Stimulated activated CD4-positive, alpha-beta T cell treated with anti-CD3 and anti-CD28 coated beads, Interleukin-4, amount 100 ng/mL, for 24 hours (primary cell): ENCODE data around the gene ZBTB4.

Source experiments
- DNase-seq: peaks from one replicate; pipeline ENCODE4 v3.0.0-alpha.2; 2020

The ZBTB4 gene

DNA sequence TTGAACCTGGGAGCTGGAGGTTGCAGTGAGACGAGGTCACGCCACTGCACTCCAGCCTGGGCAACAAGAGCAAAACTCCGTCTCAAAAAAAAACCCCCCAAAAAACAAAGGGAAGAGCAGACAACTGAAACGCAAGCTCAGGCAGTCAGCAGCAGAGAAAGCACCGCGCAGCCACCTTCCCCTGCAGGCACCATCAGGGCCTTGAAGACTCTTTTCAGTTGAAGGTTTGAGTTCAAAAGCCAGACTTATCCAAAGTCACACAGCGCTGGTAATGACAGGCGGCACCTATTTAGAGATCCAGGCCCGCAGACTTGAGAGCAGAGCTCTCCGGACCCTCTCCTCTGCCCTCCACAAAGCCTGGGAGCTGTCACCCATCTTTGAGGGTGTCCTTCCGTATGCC lies 11.1 kb downstream of the ZBTB4 start:
- no peak for DNase-seq

DNA sequence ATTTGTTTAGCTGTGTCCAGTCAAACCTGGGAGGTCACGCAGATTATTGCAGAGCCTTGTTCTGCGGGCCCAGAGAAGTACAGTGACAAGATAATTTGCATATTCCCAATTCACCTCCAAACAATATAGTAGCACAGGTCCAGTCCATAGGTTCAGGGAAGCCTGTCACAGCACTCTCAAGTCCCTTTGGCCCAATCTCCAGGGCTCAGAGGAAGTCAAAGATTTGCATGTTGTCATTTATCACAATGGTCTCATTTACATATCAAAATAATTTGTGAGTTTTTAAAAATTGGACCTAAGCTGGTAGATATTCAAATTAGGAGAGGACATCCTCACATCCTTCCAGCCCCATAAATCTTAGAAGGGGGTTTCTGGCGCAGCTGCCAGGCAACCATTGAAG lies 11.9 kb downstream of the ZBTB4 start:
- DNase-seq, result no peak

GRCh38 chr17:7466639-7467341 lies 12.6 kb downstream of the ZBTB4 start:
- DNase-seq, result no peak

DNA sequence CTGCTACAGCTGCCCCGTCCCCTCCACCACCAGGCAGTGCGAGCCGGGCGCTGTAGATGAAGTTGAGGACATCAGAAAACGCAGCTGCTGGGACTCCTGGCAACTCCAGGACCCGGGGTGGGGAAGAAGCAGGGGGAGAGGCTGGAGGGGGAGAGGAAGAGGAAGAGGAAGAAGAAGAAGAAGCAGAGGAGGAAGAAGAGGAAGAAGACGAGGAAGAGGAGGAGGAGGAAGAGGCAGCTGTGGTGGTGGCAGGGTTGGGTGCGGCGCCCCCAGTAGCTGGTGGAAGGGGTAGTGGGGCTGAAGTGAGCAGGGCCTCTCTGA lies 13.2 kb downstream of the ZBTB4 start:
- DNase-seq, result no peak

DNA sequence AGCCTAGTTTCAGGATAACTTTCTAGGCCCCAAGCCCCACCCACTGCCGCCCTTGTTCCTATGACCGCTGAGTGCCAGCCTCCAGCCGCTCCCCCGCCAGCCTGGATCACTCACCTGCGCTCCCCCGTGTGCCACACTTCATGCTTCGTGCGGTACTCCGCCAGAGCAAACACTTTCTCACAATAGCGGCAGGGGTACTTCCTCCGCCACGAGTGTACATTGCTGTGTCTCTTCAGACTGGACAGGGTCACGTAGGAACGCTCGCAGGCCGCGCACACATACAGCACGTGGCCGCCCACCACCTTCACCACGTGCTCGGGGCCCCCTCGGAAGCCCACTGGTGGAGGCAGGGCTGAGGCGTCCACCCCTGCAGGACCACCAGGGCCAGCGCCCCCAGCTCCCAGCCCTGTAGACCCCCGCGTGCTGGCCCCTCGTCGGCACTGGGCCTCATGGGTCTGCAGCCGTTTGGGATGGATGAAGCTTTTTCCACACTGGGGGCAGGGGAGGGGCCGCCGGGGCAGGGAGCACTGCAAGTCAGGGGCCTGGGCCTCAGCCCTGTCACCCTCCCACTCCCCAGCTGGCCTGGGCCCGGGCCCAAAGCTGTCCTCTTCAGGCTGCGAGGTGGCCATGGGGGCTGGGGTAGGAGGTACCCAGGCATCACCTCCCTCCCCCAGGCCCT lies 13.7 kb downstream of the ZBTB4 start:
- DNase-seq, result no peak

- no peak for DNase-seq
These were observed 15.3 kb downstream of the ZBTB4 start for GRCh38 chr17:7464081-7464480.

DNA sequence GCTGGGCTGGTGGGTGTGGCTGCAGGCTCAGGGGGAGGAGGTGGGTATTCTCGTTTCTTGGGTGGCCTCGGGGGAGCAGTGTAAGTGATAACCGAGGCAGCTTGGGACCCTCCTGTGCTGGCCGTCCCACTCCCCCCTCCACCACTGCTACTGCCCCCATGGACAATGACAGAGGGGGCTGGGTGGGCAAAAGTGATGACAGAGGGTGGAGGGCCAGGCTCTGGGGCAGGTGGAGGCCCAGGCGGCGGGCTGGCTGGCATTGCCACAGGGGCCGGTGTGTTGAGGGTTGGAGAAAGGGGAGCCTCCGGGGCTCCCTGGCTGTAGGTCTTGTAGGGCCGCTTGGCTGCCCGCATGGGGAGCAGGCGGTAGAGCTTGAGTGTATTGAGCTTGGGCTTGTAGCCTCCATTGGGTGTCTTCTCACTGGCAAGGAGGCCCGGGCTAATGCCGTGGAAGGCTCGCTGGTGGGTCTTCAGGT lies 16.0 kb downstream of the ZBTB4 start:
- DNase-seq, result no peak

- DNase-seq, result no peak
These were observed 16.7 kb downstream of the ZBTB4 start for GRCh38 chr17:7462474-7463371.

GRCh38 chr17:7460850-7461660 lies 18.4 kb downstream of the ZBTB4 start:
- DNase-seq, result no peak

GRCh38 chr17:7459961-7460545 lies 19.4 kb downstream of the ZBTB4 start:
- no peak for DNase-seq

DNA sequence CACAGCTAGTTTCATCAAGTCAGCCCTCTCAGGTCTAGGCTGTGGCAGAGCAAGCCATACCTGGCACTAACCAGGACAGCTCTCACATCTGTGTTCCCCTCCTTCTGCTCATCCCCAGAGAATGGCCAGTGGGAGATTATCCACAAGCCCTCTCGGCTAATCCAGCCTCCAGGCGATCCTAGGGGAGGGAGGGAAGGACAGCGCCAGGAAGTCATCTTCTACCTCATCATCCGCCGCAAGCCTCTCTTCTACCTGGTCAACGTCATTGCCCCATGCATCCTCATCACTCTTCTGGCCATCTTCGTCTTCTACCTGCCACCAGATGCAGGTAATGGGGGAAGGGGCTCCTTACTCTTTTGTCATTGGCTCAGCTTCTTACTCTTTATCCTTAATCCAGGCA lies 31.0 kb downstream of the ZBTB4 start:
- DNase-seq, result no peak

DNA sequence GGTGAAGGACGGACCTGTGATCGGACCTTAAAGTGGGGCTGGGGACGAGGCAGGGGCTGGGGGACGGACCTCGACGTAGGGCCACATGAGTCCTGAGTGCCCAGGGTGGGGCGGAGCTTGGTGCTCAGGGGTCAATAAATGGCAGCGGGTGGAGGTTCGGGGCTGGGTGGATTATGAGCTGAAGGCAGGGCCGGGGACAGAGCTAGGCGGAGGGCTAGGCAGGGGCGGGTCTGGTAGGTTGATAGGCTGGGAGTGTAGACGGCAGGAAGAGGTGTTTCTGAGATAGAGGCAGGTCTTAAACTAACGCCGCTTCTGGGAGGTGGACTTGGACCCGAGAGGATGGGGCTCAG lies 33.8 kb downstream of the ZBTB4 start:
- no peak for DNase-seq

GRCh38 chr17:7444682-7445618 lies 34.5 kb downstream of the ZBTB4 start, which contains the start of gene CHRNB1:
Gene CHRNB1, plus strand, starts transcription at chr17:7445061. Its CDS starts 67 bp downstream, at chr17:7445128.
- DNase-seq, result no peak

- no peak for DNase-seq
These were observed 35.6 kb downstream of the ZBTB4 start for GRCh38 chr17:7443499-7444485.

DNA sequence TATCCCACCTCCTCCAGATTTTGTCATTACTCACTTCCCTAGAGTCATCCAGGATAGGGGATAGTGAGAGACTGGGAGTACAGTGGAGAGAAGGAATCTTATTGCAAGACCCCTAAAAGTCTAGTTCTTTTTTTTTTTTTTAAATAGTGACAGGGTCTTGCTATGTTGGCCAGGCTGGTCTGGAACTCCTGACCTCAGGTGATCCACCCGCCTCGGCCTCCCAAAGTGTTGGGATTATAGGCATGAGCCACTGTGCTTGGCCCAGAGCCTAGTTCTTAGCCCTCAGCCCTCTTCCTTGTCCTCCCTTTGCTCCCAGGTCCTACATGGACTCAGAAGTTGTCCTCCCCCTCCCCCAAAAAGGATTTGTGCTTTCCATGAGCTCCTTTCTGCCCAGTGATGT lies 37.3 kb downstream of the ZBTB4 start:
- no peak for DNase-seq

DNA sequence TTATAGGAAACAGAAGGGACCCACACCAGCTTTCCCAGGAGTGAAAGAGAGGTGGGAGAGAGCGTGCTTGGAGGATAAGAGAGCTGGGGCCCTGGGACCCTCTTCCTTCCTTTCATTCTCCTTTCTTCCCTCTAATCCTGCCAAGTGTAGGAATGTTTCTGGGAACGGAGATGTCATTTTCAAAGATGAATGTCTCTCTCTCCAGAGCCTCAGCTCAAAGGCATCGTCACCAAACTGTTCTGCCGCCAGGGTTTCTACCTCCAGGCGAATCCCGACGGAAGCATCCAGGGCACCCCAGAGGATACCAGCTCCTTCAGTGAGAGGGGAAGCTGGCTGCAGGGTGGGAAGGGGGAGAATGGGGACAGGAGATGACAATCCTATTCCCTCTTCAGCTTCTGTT lies 38.2 kb downstream of the ZBTB4 start:
- DNase-seq, result no peak

DNA sequence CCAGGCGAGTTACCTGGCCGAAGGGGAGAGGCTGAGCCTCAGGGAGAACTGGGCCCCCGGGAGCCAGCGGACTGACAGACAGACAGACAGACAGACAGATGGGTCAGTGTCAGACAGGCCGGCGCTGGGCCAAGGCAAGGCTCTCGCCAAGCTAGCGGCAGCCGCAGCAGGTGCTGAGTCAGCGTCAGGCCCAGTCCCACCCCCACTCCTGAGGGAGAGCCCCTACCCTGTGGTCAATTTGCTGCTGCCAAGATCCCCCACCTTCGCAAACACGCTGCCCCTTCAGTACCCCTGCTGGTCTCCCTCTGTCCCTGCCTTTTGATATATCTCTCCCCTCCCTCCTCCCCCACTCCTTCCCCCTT lies 38.6 kb downstream of the ZBTB4 start:
- DNase-seq, result no peak

GRCh38 chr17:7440113-7440833 lies 39.2 kb downstream of the ZBTB4 start:
- peak; percentile 25 for DNase-seq

DNA sequence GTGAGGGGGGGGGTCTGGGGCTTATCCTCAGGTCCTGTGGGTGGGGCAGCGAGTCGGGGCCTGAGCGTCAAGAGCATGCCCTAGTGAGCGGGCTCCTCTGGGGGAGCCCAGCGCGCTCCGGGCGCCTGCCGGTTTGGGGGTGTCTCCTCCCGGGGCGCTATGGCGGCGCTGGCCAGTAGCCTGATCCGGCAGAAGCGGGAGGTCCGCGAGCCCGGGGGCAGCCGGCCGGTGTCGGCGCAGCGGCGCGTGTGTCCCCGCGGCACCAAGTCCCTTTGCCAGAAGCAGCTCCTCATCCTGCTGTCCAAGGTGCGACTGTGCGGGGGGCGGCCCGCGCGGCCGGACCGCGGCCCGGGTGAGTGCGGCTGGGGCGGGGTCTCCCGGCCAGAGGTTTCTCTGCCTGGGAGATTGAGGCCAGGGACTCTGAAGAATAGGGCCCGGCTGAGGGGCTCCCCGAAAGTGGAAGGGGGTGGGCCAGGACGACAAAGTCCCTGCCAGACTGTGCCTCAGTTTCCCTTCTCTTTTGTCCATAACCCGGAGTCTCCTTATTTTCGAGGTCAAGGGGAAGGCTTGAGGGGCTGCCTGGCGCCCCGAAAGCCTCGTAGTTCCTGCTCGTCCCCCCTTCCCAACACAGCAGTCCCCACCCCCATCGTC lies 39.8 kb downstream of the ZBTB4 start, which contains the start of gene FGF11:
Gene FGF11, plus strand, starts transcription at position 51 of the 651 bp plus-strand sequence. Its CDS starts 109 bp downstream, at position 160.
- DNase-seq, result no peak
